ENCODE results near the gene PITPNC1. TPM values are rescaled to one million over a fixed set of nuclear protein-coding genes. Genes with fewer than 3 reads are reported as not detected.

PITPNC1 gene
- total RNA-seq, 1 experiment from 2014 or later, result 35.5 TPM

GRCh38 chr17:67474081-67474661, 97.1 kb downstream of the PITPNC1 start:
- H3K4me1 ChIP-seq (ENCODE audit: insufficient read depth, low read length, poor library complexity, severe bottlenecking), result peaks cover 43% of the 10 kb centered on the region
- no peaks in the 10 kb centered on the region for H3K9me3 ChIP-seq (ENCODE audit: low read depth, low read length, poor library complexity, severe bottlenecking)
- TF ChIP-seq EZH2 (IDR thresholded peaks at IDR 0.05; ENCODE audit: borderline replicate concordance, low read depth, low read length, poor library complexity, severe bottlenecking) (no peak), CTCF (conservative IDR thresholded peaks at IDR 0.05; ENCODE audit: low read depth, low read length) (no peak)
- ChIA-PET CTCF (interaction anchor here (0.7 to 1.8 kb wide), 2 partner anchors 100 to 730 kb away, joined by 4 to 12 read pairs; no protein-coding TSS in a partner anchor), POLR2A (ENCODE audit: low non-redundant PET) (no interaction called here)
- DNase-seq (ENCODE audit: low spot score), result no peak
- no peak overlapping the region for H3K4me3 ChIP-seq (ENCODE audit: low read depth, low read length, poor library complexity, severe bottlenecking)
- BruUV-seq (replicated peaks), result no TSS peak
- no peak overlapping the region for H3K27ac ChIP-seq (ENCODE audit: low read depth, low read length, poor library complexity, severe bottlenecking)
- intact Hi-C loops (cut with micrococcal nuclease; ENCODE audit: unreplicated experiment), result loop anchor here (10.0 kb wide), 1 partner anchor 211 kb away; no protein-coding TSS in a partner anchor
- no peaks in the 10 kb centered on the region for H3K27me3 ChIP-seq (replicated peaks; ENCODE audit: insufficient read depth, low read depth, low read length, poor library complexity)
- H3K36me3 ChIP-seq (ENCODE audit: insufficient read depth, low read length, poor library complexity, severe bottlenecking), result no peaks in the 10 kb centered on the region

GRCh38 chr17:67475161-67475937, 98.3 kb downstream of the PITPNC1 start:
- intact Hi-C loops (cut with micrococcal nuclease; ENCODE audit: unreplicated experiment), result loop anchor here (1.0 to 10.0 kb wide), 4 partner anchors 88 to 209 kb away; no protein-coding TSS in a partner anchor
- peak overlapping the region; percentile 6 for H3K27ac ChIP-seq (ENCODE audit: low read depth, low read length, poor library complexity, severe bottlenecking)
- no TSS peak for BruUV-seq (replicated peaks)
- CTCF ChIA-PET, result interaction anchor here (0.6 to 1.8 kb wide), 8 partner anchors 34 to 215 kb away, joined by 3 to 27 read pairs (median 9); no protein-coding TSS in a partner anchor
- no peaks in the 10 kb centered on the region for H3K9me3 ChIP-seq (ENCODE audit: low read depth, low read length, poor library complexity, severe bottlenecking)
- peak; percentile 89 for DNase-seq (ENCODE audit: low spot score)
- H3K4me3 ChIP-seq (ENCODE audit: low read depth, low read length, poor library complexity, severe bottlenecking), result no peak overlapping the region
- H3K4me1 ChIP-seq (ENCODE audit: insufficient read depth, low read length, poor library complexity, severe bottlenecking), result peaks cover 47% of the 10 kb centered on the region
- H3K27me3 ChIP-seq (replicated peaks; ENCODE audit: insufficient read depth, low read depth, low read length, poor library complexity), result no peaks in the 10 kb centered on the region
- no peaks in the 10 kb centered on the region for H3K36me3 ChIP-seq (ENCODE audit: insufficient read depth, low read length, poor library complexity, severe bottlenecking)
- POLR2A ChIA-PET (ENCODE audit: low non-redundant PET), result no interaction called here
- no peak for TF ChIP-seq EZH2 (IDR thresholded peaks at IDR 0.05; ENCODE audit: borderline replicate concordance, low read depth, low read length, poor library complexity, severe bottlenecking)
- TF ChIP-seq CTCF (conservative IDR thresholded peaks at IDR 0.05; ENCODE audit: low read depth, low read length), result peak; percentile 99

GRCh38 chr17:67476787-67477335, 99.8 kb downstream of the PITPNC1 start:
- ChIA-PET CTCF (no interaction called here), POLR2A (ENCODE audit: low non-redundant PET) (no interaction called here)
- no peak for DNase-seq (ENCODE audit: low spot score)
- intact Hi-C loops (cut with micrococcal nuclease; ENCODE audit: unreplicated experiment), result loop anchor here (5.0 to 10.0 kb wide), 2 partner anchors 150 to 208 kb away; no protein-coding TSS in a partner anchor
- BruUV-seq (replicated peaks), result no TSS peak
- Histone ChIP-seq H3K27ac (ENCODE audit: low read depth, low read length, poor library complexity, severe bottlenecking) (no peak overlapping the region), H3K4me3 (ENCODE audit: low read depth, low read length, poor library complexity, severe bottlenecking) (no peak overlapping the region), H3K9me3 (ENCODE audit: low read depth, low read length, poor library complexity, severe bottlenecking) (no peaks in the 10 kb centered on the region), H3K36me3 (ENCODE audit: insufficient read depth, low read length, poor library complexity, severe bottlenecking) (no peaks in the 10 kb centered on the region), H3K4me1 (ENCODE audit: insufficient read depth, low read length, poor library complexity, severe bottlenecking) (peaks cover 62% of the 10 kb centered on the region), H3K27me3 (replicated peaks; ENCODE audit: insufficient read depth, low read depth, low read length, poor library complexity) (no peaks in the 10 kb centered on the region)
- TF ChIP-seq EZH2 (IDR thresholded peaks at IDR 0.05; ENCODE audit: borderline replicate concordance, low read depth, low read length, poor library complexity, severe bottlenecking) (no peak), CTCF (conservative IDR thresholded peaks at IDR 0.05; ENCODE audit: low read depth, low read length) (no peak)

All from A673 (cell line).